22Rv1 (cell line): ENCODE data around the gene STX7.

Experiments
- CTCF ChIP-seq: fragments of 450-650 bp; IDR thresholded peaks from 2 replicates; pipeline ENCODE4 v1.5.1; 2017; ENCODE audit warnings: mild to moderate bottlenecking
- ZFX ChIP-seq: fragments of 450-650 bp; IDR thresholded peaks from 2 replicates; pipeline ENCODE4 v1.6.1; 2017; ENCODE audit warnings: antibody characterized with exemption, borderline replicate concordance

GRCh38 chr6:132512638-132513632 lies at the start of gene STX7:
- TF ChIP-seq CTCF, result no peak
- no peak for TF ChIP-seq ZFX
